Activated CD4-positive, alpha-beta T cell treated with anti-CD3 and anti-CD28 coated beads, Interleukin-2, amount 10 ng/mL, durations not matched to agents 24 days and 14 days (primary cell): ENCODE results near the gene REN. TPM values are rescaled to one million over a fixed set of nuclear protein-coding genes. Genes with fewer than 3 reads are reported as not detected.

Experiments used
- DNase-seq: peaks from one replicate; pipeline ENCODE4 v3.0.0; 2022
- H3K27ac Mint-ChIP-seq: one replicate; pipeline ENCODE4 v1.8.0; 2022; ENCODE audit warnings: mild to moderate bottlenecking, mixed read lengths
- H3K27me3 Mint-ChIP-seq: one replicate; pipeline ENCODE4 v1.8.0; 2022; ENCODE audit warnings: mixed read lengths
- H3K36me3 Mint-ChIP-seq: one replicate; pipeline ENCODE4 v1.8.0; 2022; ENCODE audit warnings: low read depth, mild to moderate bottlenecking, mixed read lengths
- H3K4me1 Mint-ChIP-seq: one replicate; pipeline ENCODE4 v1.8.0; 2021; ENCODE audit warnings: mixed read lengths
- H3K4me3 Mint-ChIP-seq: one replicate; pipeline ENCODE4 v1.8.0; 2022; ENCODE audit warnings: mild to moderate bottlenecking, moderate library complexity, mixed read lengths
- H3K9me3 Mint-ChIP-seq: one replicate; pipeline ENCODE4 v1.8.0; 2021; ENCODE audit warnings: mixed read lengths
- intact Hi-C: fragments of 100-400 bp; cut with micrococcal nuclease; formaldehyde crosslinking; loops from one replicate; pipeline ENCODE4 v1.15.1; 2023
- total RNA-seq: library from RNA; stranded (reverse); gene quantifications from 2 replicates; pipeline ENCODE4 v1.2.3, GENCODE V29; 2022

The REN gene
- total RNA-seq, 1 donor from 2014 or later = not detected

- Mint-ChIP-seq H3K4me3 (no peak overlapping the region), H3K4me1 (no peaks in the 10 kb centered on the region), H3K9me3 (no peaks in the 10 kb centered on the region), H3K27me3 (peaks cover 6% of the 10 kb centered on the region), H3K27ac (no peak overlapping the region), H3K36me3 (no peaks in the 10 kb centered on the region)
- no peak for DNase-seq
- intact Hi-C loops = no loop called here
Measured at GRCh38 chr1:204180133-204180532, 14.0 kb upstream of the REN start.

DNA sequence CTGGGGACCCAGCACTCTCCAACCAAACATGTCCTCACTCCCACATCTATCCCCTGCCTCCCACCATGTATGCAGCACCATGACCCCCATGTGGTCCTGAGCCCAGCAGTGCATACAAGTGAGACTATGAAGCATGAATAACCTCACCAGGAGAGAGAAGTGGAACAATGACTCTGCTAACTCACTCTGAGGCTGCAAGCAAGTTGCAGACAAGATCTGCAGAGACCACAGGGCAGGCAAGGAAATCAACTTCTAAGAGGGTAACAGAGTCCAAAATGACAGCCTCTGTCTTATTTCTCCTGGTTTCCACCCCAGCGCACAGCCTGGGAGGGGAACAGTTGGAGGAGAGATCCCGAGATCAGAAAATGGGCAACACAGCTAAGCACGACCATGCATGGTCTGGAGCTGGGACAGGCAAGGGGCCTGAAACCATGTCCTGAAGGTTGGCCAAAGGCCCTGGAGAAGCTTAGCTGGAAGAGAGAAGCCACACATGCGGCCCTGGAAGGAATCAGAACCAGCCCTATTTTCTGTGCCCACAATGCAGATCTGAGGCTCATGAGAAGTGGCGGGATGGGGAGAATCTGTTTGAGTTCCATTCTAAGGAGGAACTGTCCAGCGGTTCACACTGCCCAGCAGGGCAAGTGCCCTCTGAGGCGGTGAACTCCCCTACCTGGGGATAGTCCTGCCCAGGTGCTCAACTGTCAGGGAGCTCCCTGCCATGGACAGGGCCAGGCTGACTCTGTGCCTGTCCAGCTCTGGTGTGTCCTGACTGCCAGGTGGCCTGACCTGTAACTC lies 12.5 kb upstream of the REN start:
- intact Hi-C loops = no loop called here

DNA sequence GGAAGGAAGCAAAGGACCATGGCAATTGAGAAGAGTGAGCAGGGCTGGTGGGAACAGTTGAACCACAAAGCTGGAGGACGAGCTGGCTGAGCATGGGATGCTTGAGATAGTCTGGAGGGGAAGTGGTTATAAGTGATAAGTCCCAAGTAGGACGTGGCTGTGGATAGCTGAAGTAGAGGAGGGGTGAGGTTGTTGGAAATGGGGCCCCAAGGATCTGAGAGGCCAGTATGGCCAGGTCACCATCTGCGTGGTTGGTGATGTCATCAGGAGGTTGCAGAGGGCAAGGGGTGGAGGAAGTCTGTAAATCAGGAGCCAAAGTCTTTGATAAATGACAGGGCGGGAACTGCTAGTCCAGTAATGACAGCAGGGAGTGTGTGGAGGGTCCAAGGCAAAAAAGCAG lies 11.0 kb upstream of the REN start:
- no peak overlapping the region for H3K4me3 Mint-ChIP-seq
- DNase-seq = no peak
- H3K36me3 Mint-ChIP-seq = no peaks in the 10 kb centered on the region
- intact Hi-C loops = no loop called here
- peaks cover 4% of the 10 kb centered on the region for H3K9me3 Mint-ChIP-seq
- no peaks in the 10 kb centered on the region for H3K27me3 Mint-ChIP-seq
- no peaks in the 10 kb centered on the region for H3K4me1 Mint-ChIP-seq
- H3K27ac Mint-ChIP-seq = no peak overlapping the region

More for the DNA sequence above, 12.5 kb upstream of the REN start:
- Mint-ChIP-seq H3K27ac (no peak overlapping the region), H3K4me3 (no peak overlapping the region), H3K36me3 (no peaks in the 10 kb centered on the region), H3K4me1 (no peaks in the 10 kb centered on the region), H3K9me3 (peaks cover 1% of the 10 kb centered on the region), H3K27me3 (peaks cover 2% of the 10 kb centered on the region)
- no peak for DNase-seq

- H3K9me3 Mint-ChIP-seq = peaks cover 8% of the 10 kb centered on the region
- intact Hi-C loops = no loop called here
- no peak overlapping the region for H3K27ac Mint-ChIP-seq
- no peak overlapping the region for H3K4me3 Mint-ChIP-seq
- H3K36me3 Mint-ChIP-seq = no peaks in the 10 kb centered on the region
- H3K27me3 Mint-ChIP-seq = no peaks in the 10 kb centered on the region
- no peaks in the 10 kb centered on the region for H3K4me1 Mint-ChIP-seq
- no peak for DNase-seq
Measured at GRCh38 chr1:204176049-204176448, 9.9 kb upstream of the REN start.

- Mint-ChIP-seq H3K4me1 (no peaks in the 10 kb centered on the region), H3K27ac (no peak overlapping the region), H3K4me3 (no peak overlapping the region), H3K27me3 (no peaks in the 10 kb centered on the region), H3K9me3 (peaks cover 13% of the 10 kb centered on the region), H3K36me3 (no peaks in the 10 kb centered on the region)
- intact Hi-C loops = no loop called here
- no peak for DNase-seq
Measured at GRCh38 chr1:204174958-204175357, 8.8 kb upstream of the REN start.

DNA sequence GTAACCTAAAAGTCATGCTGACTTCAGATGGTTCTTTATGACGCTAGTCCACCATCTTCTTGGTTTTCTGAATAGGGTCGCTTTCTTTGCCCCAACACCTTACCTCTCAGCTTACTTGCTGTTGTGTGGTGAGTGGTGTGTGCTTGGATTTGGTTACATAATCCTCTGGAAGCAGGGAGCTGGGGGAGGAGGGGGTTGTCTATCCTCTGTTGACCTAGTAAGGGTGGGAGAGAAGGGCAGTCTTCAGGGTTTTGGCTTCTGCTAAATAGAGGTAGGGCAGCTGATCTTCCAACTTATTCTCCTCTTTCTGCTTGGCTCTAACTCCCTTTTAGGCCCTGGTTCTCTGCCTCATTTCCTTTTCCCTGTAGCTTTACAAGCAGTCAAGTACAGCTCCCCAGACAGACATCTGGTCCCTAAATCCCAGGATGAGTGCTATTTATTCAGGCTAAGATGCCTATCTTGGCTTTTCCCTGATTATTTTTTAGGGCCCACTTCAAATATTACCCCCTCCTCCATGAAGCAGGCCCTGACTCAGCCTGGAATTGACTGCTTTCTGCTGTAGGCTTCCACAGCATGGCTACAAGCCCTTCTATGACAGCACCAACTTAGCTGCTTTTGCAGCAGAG lies 6.4 kb upstream of the REN start:
- no peak overlapping the region for H3K4me3 Mint-ChIP-seq
- peaks cover 18% of the 10 kb centered on the region for H3K9me3 Mint-ChIP-seq
- DNase-seq = no peak
- intact Hi-C loops = no loop called here
- peaks cover 3% of the 10 kb centered on the region for H3K36me3 Mint-ChIP-seq
- no peaks in the 10 kb centered on the region for H3K27me3 Mint-ChIP-seq
- no peaks in the 10 kb centered on the region for H3K4me1 Mint-ChIP-seq
- H3K27ac Mint-ChIP-seq = no peak overlapping the region

- Mint-ChIP-seq H3K27ac (no peak overlapping the region), H3K9me3 (peaks cover 18% of the 10 kb centered on the region), H3K36me3 (peaks cover 3% of the 10 kb centered on the region), H3K4me1 (no peaks in the 10 kb centered on the region), H3K27me3 (no peaks in the 10 kb centered on the region), H3K4me3 (no peak overlapping the region)
- intact Hi-C loops = no loop called here
- no peak for DNase-seq
Measured at GRCh38 chr1:204171751-204172178, 5.6 kb upstream of the REN start.

DNA sequence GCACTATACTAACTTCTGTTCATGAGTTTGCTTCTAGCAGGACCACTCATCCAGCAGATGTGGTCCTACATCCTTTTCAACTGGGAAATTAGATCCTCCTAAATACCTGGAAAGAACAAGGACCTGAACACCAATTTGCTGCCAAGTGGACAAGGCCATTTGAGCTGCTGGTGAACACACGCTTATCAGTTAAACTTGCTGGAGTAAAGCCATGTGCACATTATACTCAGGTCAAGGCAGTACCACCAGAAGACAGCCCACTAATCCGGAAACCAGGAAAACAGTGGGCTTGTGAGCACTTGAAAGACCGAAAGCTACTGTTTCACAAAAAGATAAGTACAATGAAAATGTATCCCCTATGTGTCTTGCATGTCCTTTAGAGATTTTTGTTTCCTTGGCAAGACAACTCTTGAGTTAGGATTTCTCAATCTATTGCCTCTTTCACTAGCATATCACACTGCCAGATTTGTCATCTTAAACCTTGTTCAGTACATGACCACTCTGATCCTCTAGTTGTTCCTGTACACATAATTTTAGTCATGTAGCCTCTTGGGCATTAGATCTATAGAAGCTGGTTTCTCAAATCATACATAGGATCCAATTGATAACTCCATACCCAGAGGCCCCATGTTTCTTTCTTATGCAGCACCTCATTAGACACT lies 4.5 kb upstream of the REN start:
- Mint-ChIP-seq H3K27ac (no peak overlapping the region), H3K4me1 (no peaks in the 10 kb centered on the region), H3K4me3 (no peak overlapping the region), H3K27me3 (no peaks in the 10 kb centered on the region), H3K36me3 (peaks cover 3% of the 10 kb centered on the region), H3K9me3 (peaks cover 18% of the 10 kb centered on the region)
- DNase-seq = no peak
- intact Hi-C loops = no loop called here

DNA sequence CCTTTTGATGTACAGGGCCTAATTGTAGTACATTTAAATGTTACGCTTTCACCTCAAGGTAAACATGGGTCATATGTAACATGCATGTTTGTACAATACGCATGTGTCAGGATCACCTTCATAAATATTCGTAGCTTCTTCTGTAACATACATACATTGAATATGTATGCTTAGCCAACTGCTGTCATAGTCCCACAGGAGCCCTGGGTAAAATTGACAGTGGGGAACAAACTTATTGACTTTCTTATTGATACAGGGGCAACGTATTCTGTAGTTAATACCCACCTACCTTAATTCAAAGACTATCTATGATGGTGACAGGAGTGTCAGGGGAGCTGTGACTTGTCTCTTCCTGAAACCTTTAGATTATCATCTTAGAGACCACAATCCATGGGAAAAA lies 3.7 kb upstream of the REN start:
- Mint-ChIP-seq H3K4me1 (no peaks in the 10 kb centered on the region), H3K36me3 (peaks cover 3% of the 10 kb centered on the region), H3K27ac (no peak overlapping the region), H3K4me3 (no peak overlapping the region), H3K9me3 (peaks cover 18% of the 10 kb centered on the region), H3K27me3 (no peaks in the 10 kb centered on the region)
- intact Hi-C loops = no loop called here
- DNase-seq = no peak

GRCh38 chr1:204167730-204168129 lies 1.6 kb upstream of the REN start:
- intact Hi-C loops = no loop called here
- no peaks in the 10 kb centered on the region for H3K27me3 Mint-ChIP-seq
- DNase-seq = no peak
- H3K9me3 Mint-ChIP-seq = peaks cover 14% of the 10 kb centered on the region
- no peak overlapping the region for H3K27ac Mint-ChIP-seq
- no peaks in the 10 kb centered on the region for H3K4me1 Mint-ChIP-seq
- peaks cover 3% of the 10 kb centered on the region for H3K36me3 Mint-ChIP-seq
- no peak overlapping the region for H3K4me3 Mint-ChIP-seq

DNA sequence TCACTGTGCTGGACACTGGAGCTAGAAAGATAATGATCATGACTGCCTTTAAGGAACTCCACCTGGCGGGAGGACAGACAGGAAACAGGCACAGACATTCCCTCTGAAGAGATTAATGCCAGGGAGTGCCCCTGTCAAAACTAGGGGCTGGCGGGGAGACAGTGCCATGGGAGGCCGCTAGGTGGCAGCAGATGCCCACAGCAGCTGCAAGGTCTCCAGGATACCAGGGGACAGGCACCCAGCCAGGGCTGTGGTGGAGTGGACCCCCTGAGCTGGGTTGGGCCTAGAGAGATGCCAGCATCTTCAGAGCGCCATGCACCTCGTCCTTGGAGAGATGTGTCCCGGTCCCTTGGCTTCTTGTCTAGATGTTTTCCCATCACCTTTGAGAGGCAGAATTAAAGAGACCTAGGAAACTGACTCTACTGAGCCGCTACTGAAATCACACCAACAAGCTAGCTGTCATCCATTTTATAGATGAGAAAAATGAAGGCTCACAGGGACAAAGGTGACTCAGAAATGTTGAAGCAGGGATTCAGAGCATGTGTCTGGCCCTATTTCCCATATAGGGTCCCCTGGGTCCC lies 3.6 kb downstream of the REN start:
- intact Hi-C loops = loop anchor here (1.0 to 5.0 kb wide), 5 partner anchors 45 to 332 kb away; partner anchors contain the start of gene PIK3C2B

GRCh38 chr1:204161609-204162493 lies 4.3 kb downstream of the REN start:
- no peaks in the 10 kb centered on the region for H3K4me1 Mint-ChIP-seq
- H3K36me3 Mint-ChIP-seq = no peaks in the 10 kb centered on the region
- H3K27me3 Mint-ChIP-seq = peaks cover 6% of the 10 kb centered on the region
- no peak for DNase-seq
- no peaks in the 10 kb centered on the region for H3K9me3 Mint-ChIP-seq
- no peak overlapping the region for H3K4me3 Mint-ChIP-seq
- intact Hi-C loops = loop anchor here (1.0 to 5.0 kb wide), 5 partner anchors 45 to 333 kb away; partner anchors contain the start of gene PIK3C2B
- H3K27ac Mint-ChIP-seq = no peak overlapping the region

More for the DNA sequence above, 3.6 kb downstream of the REN start:
- Mint-ChIP-seq H3K27me3 (peaks cover 6% of the 10 kb centered on the region), H3K4me3 (no peak overlapping the region), H3K36me3 (no peaks in the 10 kb centered on the region), H3K27ac (no peak overlapping the region), H3K4me1 (no peaks in the 10 kb centered on the region), H3K9me3 (no peaks in the 10 kb centered on the region)
- peak; percentile 93 for DNase-seq

DNA sequence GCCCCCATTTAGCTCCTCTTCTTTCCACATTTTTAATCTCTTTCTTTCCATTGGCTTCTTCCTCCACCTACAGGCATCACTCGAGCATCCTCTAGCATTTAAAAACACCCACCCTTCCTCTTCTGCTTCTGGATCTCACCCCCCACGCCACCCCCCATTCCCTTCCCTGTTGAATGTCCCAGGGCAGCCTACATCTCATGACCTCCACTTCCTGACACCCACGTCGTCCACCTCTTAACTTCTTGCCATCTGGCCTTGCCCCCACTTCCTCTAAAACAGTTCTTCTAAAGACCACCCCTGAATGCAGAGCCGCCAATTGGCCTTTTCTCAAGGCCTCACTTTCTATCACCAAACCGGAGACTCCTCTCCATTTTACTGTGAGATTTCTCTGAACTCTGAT lies 8.2 kb downstream of the REN start:
- intact Hi-C loops = no loop called here
- no peaks in the 10 kb centered on the region for H3K36me3 Mint-ChIP-seq
- peaks cover 11% of the 10 kb centered on the region for H3K27me3 Mint-ChIP-seq
- no peaks in the 10 kb centered on the region for H3K9me3 Mint-ChIP-seq
- DNase-seq = no peak
- no peak overlapping the region for H3K4me3 Mint-ChIP-seq
- no peak overlapping the region for H3K27ac Mint-ChIP-seq
- H3K4me1 Mint-ChIP-seq = no peaks in the 10 kb centered on the region
